Rectal smooth muscle tissue (tissue), 1 donor: ENCODE results near the gene PSMD14.
"Not testable (repeated sequence)": the region's sequence is repeated elsewhere in the genome, so short reads cannot be mapped to it uniquely, and the experiment has no call there.

Experiments used
- H3K27ac ChIP-seq: one replicate; pipeline ENCODE4 v1.7.0; 2013; ENCODE audit warnings: low read depth, low read length, inconsistent platforms
- H3K27me3 ChIP-seq: one replicate; pipeline ENCODE4 v1.7.0; 2013; ENCODE audit warnings: low read length; ENCODE audit not compliant: control insufficient read depth, insufficient read depth
- H3K36me3 ChIP-seq: one replicate; pipeline ENCODE4 v1.7.0; 2013; ENCODE audit warnings: low read length; ENCODE audit not compliant: control insufficient read depth, insufficient read depth
- H3K4me1 ChIP-seq: one replicate; pipeline ENCODE4 v1.7.0; 2013; ENCODE audit warnings: low read length; ENCODE audit not compliant: control insufficient read depth, insufficient read depth
- H3K4me3 ChIP-seq: one replicate; pipeline ENCODE4 v1.7.0; 2013; ENCODE audit warnings: low read length
- H3K9ac ChIP-seq: one replicate; pipeline ENCODE4 v1.7.0; 2013; ENCODE audit warnings: low read length

The PSMD14 gene

DNA sequence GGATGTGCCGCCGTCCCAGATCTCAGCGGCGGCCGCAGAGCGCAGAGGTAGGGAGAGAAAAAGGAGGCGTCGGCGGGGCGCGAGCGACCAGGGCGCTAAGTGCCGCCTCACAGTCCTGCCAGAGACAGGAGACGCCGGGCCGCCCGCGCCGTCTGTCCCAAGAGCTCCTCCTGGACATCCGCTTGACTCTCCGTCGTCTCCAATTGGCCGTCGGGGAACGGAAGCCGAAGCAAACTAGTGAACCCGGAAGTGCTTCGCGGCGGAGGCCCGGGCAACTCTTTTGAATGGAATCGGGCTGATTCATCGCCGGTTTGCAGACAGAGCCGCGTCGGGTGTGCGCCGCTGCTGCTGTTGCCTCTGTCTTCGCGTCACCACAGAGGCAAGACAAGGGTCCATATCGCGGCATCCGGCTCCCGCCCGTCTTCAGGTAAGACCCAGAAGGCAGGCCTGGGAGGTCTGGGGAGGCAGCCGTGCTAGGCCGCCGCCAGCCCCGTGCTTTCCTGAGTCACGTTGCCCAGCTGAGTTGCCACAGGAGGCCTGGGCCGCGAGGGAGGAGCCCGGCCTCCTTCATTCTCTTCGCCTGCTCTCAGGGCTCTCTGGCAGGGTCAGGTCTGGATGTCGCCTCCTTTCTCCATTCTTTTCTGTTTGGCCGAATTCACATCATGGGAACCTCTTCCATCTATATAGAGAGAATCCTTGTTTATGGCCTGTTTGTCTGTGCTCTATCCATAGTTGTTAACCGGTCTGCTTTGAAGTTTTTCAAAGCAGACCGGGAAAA, at the start of gene PSMD14:
Gene PSMD14, plus strand, starts transcription at position 248 of the 778 bp plus-strand sequence. CDS start 10,401 bp downstream, outside the sequence.
- Histone ChIP-seq H3K4me1 (peaks cover 3% of the 10 kb centered on the region), H3K27ac (peak within 1 kb of the TSS; percentile 85), H3K27me3 (no peaks in the 10 kb centered on the region), H3K4me3 (peak within 1 kb of the TSS; percentile 76), H3K9ac (peak within 1 kb of the TSS; percentile 89), H3K36me3 (no peaks in the 10 kb centered on the region)

DNA sequence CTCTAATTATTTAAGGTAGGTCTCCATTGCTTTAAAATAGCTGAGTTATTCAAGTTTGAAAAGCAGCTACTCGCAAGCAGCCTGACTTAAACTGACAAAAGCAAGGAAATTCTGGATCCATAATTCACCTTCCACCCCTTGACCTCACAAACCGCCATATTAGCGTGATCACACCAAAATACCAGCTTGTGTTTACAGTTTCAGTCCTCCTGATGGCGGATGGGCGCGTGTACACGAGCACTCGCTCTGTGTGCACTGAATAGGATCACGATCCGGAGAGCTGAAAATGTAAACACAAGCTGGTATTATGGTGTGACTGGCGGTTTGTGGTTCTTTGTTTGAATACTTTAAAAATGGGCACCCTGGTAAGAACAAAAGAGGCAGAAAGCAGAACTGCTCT, 42.4 kb upstream of the PSMD14 start:
- H3K9ac ChIP-seq = no peak overlapping the region
- no peak overlapping the region for H3K4me3 ChIP-seq
- no peaks in the 10 kb centered on the region for H3K36me3 ChIP-seq
- H3K27me3 ChIP-seq = no peaks in the 10 kb centered on the region
- no peak overlapping the region for H3K27ac ChIP-seq
- no peaks in the 10 kb centered on the region for H3K4me1 ChIP-seq

DNA sequence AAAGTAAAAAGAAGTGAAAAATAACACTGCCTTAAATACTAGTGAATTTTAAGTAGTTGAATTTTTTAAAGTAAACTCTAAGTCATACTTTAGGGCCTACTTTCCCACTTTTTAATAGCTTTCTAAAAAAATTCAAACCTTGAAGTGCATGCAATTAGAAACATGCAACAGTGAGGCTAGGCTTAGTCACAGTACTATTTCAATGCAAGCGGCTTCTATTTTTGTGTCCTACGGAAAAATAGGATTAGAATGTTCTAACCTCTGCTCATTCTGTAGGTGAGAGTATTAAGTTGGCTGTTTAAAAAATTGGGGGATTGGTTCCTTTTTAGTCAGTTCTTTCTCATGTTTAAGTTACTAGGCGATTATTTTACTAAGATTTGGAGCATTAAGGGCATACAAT, 39.1 kb upstream of the PSMD14 start:
- H3K27ac ChIP-seq = no peak overlapping the region
- no peaks in the 10 kb centered on the region for H3K36me3 ChIP-seq
- no peaks in the 10 kb centered on the region for H3K27me3 ChIP-seq
- H3K4me3 ChIP-seq = no peak overlapping the region
- H3K9ac ChIP-seq = no peak overlapping the region
- H3K4me1 ChIP-seq = no peaks in the 10 kb centered on the region

DNA sequence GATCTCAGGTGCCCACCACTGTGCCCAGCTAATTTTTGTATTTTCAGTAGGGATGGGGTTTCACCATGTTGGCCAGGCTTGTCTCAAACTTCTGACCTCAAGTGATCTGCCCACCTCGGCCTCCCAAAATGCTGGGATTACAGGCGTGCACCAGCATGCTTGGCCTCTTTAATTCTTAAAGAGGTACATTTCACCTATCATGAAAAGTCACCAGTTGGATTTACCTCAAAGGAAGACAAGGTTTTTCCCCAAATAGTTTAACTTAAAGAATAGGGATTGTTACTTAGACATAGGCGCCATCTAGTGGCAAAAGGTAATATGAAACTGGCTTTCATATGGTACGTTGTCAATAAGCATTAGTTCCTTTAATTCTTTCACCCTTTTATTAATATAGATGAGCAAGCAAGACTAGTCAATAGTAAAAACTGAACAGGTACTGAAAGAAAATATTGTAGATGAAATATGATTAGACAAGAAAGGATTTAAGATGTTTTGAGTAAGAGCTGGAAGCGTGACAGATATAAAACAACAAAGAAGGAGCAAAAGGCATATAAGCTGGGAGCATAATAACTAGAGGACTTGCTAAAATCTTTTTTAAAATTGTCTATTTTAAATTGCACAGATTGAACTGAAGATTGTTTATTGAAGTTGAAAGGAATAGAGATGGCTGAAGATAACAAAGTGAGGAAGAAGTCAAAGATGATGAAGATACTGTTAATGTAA, 35.0 kb upstream of the PSMD14 start:
- Histone ChIP-seq H3K27me3 (no peaks in the 10 kb centered on the region), H3K36me3 (no peaks in the 10 kb centered on the region), H3K9ac (no peak overlapping the region), H3K4me1 (no peaks in the 10 kb centered on the region), H3K27ac (no peak overlapping the region), H3K4me3 (no peak overlapping the region)

DNA sequence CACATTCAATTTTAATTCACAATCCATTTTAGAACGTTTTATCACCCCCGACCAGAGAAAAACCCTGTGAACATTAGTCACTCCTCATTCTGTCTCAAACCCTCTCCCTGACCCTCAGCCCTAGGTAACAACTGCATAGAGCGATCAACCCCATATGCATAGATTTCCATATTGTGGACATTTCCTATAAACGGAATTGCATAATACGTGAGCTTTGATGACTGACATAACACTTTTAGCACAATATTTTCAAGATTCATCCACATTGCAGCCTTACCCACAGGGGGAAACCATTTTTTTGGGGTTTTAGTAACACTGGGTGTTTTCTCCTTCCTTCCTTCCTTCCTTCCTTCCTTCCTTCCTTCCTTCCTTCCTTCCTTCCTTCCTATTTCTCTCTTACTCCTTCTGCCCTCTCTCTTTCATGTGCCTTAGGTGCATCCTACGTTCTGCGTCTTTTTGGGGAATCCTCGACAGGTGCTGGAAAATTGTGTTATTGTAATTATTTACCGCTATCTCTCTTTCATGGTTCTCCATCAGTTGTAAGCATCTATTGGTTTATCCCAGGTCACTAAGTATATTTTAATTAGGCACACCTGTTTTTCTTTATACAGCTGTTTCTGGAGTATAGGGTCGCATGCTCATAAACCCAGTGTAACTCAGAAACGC, 29.5 kb upstream of the PSMD14 start:
- not testable (repeated sequence) for H3K4me3 ChIP-seq, H3K27ac ChIP-seq, H3K9ac ChIP-seq, H3K36me3 ChIP-seq, H3K27me3 ChIP-seq, H3K4me1 ChIP-seq

DNA sequence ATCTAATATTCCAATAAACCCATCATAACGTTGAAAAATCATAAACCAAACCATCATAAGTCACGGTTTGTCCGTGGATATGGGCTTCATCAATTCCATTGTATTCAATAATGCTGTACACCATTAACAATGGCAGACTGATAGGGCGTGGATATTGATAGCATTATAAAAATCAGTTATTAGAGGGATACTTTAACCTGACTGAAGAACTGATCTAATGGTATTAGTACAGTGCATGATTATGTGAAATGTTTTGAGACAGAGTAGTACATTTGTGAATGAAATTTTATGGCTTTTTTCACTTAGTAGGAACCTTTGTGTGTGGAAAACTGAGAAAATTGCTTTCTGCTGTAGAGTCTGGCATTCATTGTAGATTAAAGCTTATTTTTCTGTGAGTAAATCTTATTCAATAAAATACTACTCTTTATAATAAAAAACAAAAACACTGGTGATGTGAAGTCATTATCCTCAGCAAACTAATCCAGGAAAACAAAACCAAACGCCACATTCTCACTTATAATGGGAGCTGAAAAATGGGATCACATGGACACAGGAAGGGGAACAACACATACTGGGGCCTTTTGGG, 28.9 kb upstream of the PSMD14 start:
- H3K27ac ChIP-seq, H3K4me1 ChIP-seq, H3K36me3 ChIP-seq, H3K27me3 ChIP-seq, H3K4me3 ChIP-seq, H3K9ac ChIP-seq: not testable (repeated sequence)

DNA sequence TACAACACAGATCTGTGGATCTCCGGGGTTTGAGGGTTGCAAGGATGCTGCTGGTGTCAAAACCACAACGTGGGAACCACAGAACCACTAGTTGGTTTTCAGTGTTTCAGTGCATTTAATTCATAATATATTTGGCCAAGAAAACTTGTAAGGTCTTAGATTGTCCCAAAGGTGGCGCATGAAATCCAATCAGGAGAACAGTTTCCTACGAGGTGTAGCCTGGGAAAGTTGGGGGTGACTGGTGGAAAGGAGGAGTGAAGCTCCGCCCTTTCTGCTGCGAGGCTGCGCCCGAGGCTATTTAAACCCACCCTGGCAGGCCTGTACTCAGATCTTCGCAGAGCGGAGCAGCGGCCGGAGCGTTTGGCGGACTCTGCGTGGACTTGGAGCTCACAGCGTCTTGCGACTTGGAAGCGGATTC, 27.3 kb upstream of the PSMD14 start:
- not testable (repeated sequence) for H3K27me3 ChIP-seq, H3K4me1 ChIP-seq, H3K4me3 ChIP-seq, H3K9ac ChIP-seq, H3K27ac ChIP-seq, H3K36me3 ChIP-seq

DNA sequence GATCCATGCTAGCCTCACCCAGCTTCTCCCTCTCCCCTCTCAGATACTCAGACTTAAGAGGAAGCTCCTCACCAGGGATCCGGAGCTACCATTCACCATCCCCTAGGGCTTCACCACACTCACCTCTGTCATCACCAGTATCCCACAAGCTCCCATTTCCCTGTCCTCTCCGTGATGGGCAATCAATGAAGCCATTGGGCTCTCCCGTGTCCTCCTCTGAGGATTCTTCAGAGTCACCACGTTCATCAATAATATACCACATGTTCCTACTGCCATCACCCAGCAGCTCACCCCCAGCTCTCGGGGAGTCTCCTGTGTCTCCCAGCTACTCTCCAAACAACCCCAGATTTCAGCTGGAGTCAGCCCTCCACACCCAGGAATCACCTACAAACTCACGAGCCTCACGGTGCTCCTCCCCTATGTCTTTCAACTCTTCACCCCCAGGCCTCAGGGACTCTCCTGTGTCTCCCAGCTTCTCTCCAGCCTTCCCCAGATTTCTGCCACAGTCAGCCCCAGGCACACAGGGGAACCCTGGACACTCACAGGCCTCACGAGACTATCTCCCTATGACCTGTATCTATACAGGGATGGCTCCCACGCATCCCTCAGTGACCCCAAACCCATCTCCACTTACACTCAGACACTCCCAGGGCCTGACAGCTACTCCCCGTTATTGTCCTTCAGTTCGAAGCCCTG, 26.5 kb upstream of the PSMD14 start:
- not testable (repeated sequence) for H3K27me3 ChIP-seq, H3K4me3 ChIP-seq, H3K27ac ChIP-seq, H3K36me3 ChIP-seq, H3K9ac ChIP-seq, H3K4me1 ChIP-seq

DNA sequence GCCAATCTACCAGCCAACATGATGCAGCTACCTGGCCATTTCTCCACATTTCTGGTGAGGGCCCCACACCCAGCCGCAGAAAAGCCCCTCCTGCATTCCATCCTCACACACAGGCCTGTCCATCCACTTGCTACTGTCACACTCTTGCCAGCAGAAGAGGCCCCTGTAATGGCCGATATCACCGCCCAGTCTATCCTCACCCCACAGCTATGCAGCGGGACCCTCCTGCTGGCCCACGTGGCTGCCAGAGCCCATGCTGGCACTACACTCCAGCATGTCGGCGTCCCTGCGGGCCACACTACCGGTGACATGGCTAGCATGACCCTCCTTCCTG, 25.9 kb upstream of the PSMD14 start:
- H3K36me3 ChIP-seq, H3K4me1 ChIP-seq, H3K4me3 ChIP-seq, H3K9ac ChIP-seq, H3K27ac ChIP-seq, H3K27me3 ChIP-seq: not testable (repeated sequence)

DNA sequence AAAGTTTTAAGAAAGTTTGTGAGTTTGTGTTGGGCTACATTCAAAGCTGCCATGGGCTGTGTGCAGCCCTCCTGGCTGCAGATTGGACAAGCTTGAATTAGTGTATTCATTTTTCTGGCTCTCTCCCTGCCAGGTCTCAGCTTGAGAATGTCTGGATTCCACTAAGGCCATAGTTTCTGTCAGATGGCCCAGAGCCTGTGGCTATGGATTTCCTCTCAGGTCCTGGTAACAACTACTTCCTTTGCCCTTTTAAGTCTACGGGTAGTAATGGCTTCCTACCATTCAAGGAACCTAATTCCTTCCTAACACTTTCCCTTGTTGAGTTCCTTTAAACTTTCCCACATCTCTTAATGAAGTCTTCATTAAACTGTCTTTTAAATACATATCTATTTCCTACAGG, 24.3 kb upstream of the PSMD14 start:
- Histone ChIP-seq H3K9ac (no peak overlapping the region), H3K4me1 (no peaks in the 10 kb centered on the region), H3K27me3 (no peaks in the 10 kb centered on the region), H3K36me3 (no peaks in the 10 kb centered on the region), H3K4me3 (no peak overlapping the region), H3K27ac (no peak overlapping the region)

DNA sequence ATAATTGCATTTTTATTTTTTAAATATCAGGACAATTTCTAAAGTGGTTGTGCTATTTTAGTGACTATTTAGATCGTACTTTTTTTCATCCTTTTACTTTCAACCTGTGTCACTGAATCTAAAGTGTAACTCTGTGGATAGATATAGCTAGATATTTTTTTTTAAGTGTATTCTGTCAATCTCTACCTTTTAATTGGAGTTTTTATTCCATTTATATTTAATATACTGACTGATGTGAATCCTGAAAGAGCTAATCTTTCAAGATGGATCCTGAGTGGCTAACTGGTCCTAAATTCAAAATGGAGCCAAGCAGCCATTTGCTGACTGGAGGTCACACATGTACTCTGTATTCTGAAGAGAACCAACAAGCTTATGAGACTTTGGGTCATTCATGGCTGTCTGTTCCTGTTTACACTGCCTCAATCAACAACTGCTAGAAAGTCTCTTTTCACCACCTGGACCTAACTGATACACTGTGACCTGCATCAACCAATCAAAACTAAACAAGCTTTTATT, 4.6 kb upstream of the PSMD14 start:
- Histone ChIP-seq H3K27me3 (no peaks in the 10 kb centered on the region), H3K4me3 (no peak overlapping the region), H3K27ac (no peak overlapping the region), H3K9ac (no peak overlapping the region), H3K4me1 (peaks cover 3% of the 10 kb centered on the region), H3K36me3 (no peaks in the 10 kb centered on the region)

DNA sequence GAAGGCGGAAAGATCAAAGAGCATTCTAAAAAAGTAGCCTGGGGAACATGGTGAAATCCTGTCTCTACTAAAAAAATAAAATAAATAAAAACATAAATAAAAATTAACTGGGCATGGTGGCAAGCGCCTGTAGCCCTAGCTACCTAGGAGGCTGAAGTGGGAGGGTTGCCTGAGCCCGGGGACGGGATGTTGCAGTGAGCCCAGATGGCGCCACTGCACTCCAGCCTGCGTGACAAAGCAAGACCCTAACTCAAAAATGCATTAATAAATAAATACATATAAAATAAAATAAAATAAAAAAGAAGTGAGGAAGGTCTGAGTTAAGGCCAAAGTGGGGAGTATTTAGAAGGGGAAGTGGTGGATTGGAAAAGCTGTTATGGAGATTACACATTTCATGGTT, 1.3 kb upstream of the PSMD14 start:
- H3K27ac ChIP-seq = no peak overlapping the region
- no peak overlapping the region for H3K9ac ChIP-seq
- peaks cover 3% of the 10 kb centered on the region for H3K4me1 ChIP-seq
- H3K27me3 ChIP-seq = no peaks in the 10 kb centered on the region
- no peaks in the 10 kb centered on the region for H3K36me3 ChIP-seq
- H3K4me3 ChIP-seq = no peak overlapping the region
